ENCODE measurements around the gene KHK.
"Not testable (repeated sequence)": the region's sequence is repeated elsewhere in the genome, so short reads cannot be mapped to it uniquely, and the experiment has no call there.

KHK gene

DNA sequence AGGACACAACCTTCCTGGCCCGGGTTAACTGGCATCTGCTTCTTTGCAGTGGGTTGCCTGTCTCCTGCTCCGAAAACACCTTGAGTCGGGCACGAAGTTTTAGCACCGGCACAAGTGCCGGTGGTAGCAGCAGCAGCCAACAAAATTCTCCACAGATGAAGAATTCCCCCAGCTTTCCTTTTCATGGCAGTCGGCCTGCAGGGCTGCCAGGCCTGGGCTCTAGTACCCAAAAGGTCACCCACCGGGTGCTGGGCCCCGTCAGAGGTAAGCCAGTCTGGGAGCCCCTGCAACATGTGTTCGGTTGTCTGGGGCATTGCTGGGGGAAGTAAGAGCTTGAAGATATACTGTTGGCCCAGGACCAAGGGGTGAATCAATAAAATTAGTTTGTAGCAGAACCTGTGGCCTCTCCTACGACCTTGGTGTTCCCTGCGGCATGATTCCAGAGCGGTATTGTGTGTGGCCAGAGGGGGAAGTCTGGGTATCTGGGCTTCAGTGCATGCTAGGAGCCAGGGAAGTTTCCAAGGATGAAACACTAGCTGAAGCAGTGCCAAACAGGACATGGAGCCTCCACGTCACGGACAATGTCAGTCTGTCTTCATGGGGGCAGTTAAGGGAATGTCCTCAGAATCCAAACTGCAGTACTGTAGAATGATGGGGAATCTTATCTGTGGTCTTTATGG, 27.3 kb upstream of the KHK start:
- in situ Hi-C loops (cut with MboI; ENCODE audit: low sequenced_read_pairs), result no loop called here

DNA sequence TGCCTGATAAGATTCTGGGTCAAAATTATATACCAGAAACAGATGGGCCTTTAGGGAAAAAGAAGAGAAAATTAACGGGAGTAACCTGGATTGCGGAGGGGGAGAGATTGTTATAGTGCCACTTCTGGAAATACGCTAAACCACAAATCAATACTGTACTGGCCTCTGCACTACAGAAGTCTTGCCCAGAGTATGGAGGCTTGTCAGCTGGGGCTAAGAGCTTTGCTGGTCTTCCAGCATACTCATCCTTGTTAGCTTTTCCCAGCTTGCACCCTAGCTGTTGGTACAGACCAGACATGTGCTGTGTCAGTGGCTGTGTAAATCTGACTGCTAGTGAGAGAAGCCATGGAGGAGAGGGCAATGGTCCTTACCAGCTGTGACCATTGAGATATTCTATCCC, 26.2 kb upstream of the KHK start:
- in situ Hi-C loops (cut with MboI; ENCODE audit: low sequenced_read_pairs), result no loop called here

DNA sequence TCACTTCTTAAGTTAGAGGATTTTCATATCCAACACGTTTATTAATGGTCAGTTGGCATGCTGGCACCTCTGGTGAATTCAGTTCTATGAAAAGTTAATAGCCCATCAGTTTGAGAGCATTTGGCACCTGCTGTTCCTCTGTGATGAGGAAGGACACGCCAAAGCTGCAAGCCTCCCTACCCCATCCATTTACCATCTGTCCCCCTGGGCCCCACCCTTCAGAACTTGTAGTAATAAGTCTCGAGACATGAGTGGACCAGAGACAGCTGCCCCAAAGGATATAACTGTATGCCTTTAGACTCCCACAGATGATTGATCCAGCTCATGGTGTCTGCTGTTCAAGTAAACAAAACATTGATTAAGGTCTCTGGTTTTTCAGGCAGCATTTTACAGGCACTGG, 21.4 kb upstream of the KHK start:
- in situ Hi-C loops (cut with MboI; ENCODE audit: low sequenced_read_pairs), result no loop called here

DNA sequence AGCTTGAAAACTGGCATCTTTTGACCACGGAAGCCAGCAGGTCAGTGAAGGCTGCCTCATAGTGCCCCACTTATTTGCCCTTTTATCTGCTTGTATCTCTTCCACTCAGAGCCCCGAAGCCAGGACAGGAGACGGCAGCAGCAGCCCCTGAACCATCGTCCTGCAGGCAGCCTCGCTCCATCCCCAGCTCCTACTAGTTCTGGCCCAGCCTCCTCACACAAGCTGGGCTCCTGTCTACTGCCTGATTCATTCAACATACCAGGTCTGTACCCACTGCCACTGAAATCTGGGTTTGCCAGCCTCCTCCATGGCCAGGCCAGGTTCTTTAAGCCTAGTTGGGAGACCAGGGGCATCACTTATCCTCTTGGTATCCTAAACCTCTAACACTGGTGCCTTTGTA, 19.2 kb upstream of the KHK start:
- in situ Hi-C loops (cut with MboI; ENCODE audit: low sequenced_read_pairs), result no loop called here

DNA sequence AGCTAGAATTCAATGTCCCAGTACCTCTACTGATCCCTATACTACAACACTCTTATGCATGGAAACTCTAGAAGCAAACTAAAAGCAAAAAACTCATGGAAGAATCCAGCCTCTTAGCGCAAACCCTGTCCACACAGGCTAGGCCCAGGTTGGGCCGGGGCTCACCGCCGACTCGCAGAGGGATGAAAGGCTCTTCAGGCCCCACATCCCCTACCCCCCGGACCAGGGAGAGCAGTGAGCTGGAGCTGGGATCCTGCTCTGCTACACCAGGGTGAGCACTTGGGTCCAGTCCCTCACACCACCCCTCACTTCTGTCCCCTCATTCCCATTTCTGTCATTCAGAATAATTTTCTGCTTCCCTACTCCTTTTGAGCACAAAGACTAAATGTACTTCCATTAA, 17.1 kb upstream of the KHK start:
- in situ Hi-C loops (cut with MboI; ENCODE audit: low sequenced_read_pairs), result no loop called here

DNA sequence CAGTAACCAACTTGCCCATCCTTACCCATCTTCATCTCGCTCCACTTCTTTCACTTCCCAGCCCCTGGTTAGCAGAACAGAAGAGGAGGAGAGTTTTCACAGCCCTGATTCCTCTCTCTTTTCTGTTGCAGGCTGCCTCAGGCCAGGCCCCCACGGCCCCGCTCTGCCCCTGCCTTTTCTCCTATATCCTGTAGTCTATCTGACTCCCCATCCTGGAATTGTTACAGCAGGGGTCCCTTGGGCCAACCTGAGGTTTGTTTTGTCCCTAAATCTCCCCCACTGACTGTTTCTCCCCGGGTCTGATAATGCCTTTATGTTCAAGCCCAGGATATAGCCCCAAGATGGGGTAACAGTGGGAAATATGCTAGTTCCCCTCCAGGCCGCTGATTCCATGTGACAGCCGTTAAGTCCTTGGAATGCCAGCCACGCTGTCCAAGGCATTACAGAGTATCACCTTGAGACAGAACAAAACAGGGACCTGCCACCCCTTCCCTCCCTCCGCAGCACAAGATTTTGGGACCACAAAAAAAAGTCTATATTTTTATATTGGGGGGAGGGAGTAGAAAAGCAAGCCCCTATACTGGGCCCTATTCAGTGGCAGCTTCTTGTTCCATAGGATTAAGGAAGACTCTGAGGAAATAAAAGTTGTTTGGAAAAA, 16.5 kb upstream of the KHK start:
- in situ Hi-C loops (cut with MboI; ENCODE audit: low sequenced_read_pairs), result no loop called here

DNA sequence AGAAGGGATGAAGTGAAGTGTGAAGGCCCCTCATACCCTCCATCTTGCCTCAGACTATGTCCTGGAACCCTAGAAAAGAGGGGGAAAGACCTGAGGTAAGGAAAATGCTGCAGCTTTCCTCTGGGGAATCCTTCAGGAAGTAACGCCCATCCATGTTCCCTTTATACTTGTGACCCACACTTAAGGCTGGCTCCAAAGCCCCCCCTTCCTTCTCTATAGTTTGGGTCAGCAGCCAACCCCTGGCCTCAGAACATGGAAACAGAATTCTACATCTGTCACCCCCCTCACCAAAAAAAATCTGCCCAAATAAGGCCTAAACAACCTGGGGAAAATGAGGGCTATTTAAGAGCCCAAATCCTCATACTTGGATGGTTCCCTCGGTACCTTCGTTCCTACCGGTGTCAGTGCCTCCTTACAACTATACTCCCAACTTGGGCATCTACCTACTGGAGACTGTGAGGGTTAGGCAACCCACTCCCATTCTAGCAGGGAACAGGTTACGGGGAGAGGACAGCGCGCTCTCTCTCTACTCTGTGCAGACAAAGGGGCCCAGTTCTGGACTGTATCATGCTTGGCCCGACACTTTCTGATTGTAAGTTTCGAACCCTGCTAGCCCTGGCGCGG, 15.8 kb upstream of the KHK start:
- in situ Hi-C loops (cut with MboI; ENCODE audit: low sequenced_read_pairs), result no loop called here

DNA sequence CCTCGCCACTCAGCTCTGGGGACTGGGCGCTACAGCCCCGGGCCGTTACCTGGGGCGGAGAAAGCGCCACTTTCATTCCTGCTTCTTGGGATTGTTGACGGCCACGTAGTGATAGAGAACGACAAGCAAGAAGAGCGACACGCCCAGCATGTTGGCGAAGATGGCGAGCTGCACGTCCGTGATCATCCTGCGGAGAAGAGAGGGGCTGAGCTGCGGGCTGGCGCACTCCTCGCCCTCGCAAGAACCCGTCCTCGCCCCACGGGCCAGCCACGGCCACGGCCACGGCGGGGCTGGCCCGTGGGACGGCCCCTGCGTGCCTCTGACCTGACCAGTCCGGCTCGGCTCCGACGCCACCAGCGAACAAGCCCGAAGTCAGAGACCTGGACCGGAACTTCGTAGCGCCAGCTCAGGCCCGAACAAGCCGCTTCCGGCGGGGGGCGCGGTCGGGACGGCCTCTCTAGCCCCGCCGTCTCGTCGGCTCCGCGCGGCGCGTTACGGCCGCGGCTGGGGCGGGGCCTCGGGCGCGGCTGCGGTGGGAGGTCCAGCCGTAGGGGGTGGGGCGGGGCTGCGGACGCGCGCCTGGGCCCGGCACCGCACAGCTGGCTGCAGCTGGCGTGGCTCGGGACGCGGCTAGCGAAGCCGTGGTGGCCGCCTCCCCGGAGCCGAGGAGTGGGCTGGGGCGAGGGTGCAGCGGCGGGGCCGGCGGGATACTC, 15.1 kb upstream of the KHK start, which contains the start of gene OST4:
TSS of gene OST4 (minus strand) at position 378 of the 713 bp plus-strand sequence.
- in situ Hi-C loops (cut with MboI; ENCODE audit: low sequenced_read_pairs), result no loop called here

DNA sequence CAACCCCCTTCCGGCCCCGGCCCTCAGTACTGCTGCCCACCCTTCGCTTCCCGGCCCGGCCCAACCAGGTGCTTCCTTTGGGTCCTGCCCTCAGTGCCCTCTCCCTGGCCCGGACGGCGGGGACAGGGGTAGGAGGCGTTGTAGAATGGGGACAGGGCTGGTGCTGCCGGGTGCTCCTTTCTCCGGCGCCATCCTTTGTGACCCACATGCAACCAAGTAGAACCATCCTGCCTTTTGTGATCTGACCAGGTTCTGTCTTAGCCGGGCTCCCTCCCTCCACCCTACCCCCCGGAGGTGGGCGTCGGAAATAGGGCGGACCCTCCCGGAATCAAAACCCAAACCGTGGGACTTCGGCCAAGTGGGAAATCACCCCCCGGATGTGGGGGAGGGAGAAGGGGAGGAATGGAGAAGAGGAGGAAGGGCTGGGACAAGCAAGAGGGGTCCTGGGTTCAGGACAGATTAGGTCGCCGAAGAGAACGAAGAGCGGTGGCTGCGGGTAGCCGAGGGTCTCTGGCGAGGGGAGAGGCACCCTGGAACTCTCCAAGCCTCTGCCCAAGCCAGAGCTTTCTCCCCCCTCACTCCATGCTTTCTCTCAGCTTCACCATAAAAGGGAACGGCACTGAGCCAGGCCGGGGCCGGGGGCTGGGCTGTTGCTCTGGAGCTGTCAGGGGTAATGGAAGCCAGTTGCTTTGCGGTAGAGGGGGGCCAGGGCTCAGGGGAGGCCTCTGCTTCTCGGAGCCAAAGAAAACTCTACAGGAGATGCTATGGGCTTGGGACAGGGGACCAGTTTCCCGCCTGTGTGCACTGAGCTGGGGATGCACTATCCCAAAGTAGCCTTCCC, 14.4 kb upstream of the KHK start:
- in situ Hi-C loops (cut with MboI; ENCODE audit: low sequenced_read_pairs), result no loop called here

DNA sequence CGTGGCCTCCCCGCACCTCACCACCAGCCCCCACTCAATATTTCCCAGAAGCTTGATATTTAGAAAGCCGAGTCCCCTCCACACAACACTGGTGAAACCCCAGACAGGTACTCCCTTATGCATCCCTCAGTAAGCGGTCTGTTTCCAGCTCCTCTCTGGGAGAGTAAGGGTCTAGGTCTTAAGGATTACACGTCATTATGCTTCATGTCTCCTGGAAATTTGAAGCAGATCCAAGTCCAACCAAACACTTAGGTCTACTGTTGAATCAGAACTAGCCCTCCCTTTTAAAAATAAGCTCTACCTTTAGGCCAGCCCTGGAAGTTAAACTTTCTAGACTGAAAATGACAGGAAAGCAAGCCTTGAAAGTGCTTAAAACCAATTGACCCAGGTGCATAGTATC, 13.7 kb upstream of the KHK start:
- in situ Hi-C loops (cut with MboI; ENCODE audit: low sequenced_read_pairs), result no loop called here

DNA sequence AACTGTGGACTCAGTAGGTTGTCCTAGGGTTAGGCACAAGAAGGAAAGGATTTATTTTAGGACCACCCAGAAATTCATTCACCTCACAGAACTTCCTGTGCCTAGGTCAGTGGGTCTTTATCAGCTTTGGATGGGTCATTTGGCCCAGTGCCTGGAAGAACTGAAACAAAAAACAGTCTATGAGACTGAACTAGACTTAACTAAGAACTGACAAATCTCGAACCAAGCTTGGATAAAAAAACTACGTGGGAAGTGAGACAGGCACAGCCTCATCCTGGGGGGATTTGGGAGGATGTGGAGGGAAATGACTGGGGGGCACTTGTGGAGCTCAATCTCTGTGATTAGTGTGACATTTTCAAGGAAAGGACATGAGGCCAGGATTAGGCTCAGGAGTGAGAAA, 12.8 kb upstream of the KHK start:
- in situ Hi-C loops (cut with MboI; ENCODE audit: low sequenced_read_pairs), result no loop called here

DNA sequence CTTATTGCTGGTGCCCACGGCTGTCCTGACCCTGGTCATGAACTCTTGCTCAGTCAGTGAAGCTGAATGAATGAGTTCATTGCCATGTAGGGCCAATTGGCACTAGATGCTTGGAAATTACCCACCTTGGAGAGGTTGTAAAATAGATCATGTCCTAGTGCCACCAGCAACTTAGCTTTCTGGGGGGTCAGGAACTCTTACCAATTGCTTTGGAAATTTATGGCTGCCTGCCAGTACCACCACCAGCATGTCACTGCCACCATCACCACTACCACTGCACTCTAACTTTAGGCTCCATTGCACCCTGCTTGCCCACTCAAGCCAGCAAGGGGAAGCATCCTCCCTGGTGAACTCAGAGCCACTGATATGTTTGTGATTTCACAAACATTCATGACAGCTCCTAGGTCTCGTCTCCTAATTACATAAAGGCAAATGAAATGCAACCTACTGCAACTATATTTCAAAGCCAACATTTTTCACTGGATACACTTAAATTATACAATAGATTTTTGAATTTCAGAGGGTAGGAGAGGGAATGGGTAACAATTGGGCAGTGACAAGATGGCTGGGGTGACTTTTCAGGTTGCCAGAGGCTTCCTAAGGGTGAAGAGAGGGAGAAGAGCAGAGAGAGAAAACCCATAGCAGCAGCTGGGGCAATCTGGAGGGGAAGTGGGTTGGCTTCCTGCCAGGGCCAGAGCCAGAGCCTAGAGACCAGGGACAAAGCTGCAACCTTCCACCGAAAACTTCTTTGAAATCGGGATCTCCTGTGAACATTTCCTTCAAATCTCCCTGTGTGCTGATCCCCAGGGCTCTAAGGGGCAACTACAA, 11.6 kb upstream of the KHK start:
- in situ Hi-C loops (cut with MboI; ENCODE audit: low sequenced_read_pairs), result no loop called here

DNA sequence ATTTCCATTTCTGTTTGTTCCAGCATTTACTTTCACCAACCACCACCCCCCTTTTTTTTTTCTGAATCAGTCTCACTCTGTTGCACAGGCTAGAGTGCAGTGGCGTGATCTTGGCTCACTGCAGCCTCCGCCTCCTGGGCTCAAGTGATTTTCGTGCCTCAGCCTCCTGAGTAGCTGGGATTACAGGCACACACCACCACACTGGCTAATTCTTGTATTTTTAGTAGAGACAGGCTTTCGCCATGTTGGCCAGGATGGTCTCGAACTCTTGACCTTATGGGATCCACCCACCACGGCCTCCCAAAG, 11.1 kb upstream of the KHK start:
- in situ Hi-C loops (cut with MboI; ENCODE audit: low sequenced_read_pairs), result not testable (repeated sequence)

DNA sequence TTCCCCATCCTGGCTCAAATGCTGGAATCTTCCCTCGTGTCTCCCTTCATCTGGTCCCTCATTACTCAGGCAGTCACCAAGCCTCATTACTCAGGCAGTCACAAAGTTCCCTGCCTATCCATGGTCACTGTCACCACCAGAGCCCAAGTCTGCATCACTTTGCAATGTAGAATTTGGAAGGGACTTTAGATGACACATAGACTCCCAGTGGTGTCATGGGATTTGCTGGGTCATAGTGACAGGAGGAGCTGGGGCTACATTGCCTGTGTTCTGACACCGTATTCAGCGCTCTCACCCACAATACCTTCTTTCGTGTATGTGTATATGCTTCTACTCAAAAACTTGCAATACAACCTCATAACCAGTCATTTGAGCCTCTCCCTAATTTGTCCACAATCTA, 10.2 kb upstream of the KHK start:
- in situ Hi-C loops (cut with MboI; ENCODE audit: low sequenced_read_pairs), result no loop called here

DNA sequence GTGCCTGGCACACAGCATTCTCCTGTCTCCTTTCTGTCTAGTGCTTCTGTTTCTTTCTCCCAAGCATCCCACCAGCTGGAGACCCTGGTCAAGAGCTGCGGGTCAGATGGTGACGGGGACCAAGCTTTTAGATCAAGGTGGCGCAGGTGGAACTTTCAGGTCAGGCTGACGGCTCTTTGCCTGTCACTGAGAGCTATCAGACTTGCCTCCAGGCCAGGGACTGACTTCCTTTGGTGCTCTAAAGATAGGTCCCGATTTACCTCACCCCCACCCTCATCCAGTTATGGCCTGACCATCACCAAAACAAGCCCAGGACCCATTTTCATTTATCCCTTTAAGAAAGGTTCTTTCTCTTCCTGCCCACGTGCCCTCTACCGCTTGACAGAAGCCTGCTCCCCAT, 9.3 kb upstream of the KHK start:
- in situ Hi-C loops (cut with MboI; ENCODE audit: low sequenced_read_pairs), result no loop called here

DNA sequence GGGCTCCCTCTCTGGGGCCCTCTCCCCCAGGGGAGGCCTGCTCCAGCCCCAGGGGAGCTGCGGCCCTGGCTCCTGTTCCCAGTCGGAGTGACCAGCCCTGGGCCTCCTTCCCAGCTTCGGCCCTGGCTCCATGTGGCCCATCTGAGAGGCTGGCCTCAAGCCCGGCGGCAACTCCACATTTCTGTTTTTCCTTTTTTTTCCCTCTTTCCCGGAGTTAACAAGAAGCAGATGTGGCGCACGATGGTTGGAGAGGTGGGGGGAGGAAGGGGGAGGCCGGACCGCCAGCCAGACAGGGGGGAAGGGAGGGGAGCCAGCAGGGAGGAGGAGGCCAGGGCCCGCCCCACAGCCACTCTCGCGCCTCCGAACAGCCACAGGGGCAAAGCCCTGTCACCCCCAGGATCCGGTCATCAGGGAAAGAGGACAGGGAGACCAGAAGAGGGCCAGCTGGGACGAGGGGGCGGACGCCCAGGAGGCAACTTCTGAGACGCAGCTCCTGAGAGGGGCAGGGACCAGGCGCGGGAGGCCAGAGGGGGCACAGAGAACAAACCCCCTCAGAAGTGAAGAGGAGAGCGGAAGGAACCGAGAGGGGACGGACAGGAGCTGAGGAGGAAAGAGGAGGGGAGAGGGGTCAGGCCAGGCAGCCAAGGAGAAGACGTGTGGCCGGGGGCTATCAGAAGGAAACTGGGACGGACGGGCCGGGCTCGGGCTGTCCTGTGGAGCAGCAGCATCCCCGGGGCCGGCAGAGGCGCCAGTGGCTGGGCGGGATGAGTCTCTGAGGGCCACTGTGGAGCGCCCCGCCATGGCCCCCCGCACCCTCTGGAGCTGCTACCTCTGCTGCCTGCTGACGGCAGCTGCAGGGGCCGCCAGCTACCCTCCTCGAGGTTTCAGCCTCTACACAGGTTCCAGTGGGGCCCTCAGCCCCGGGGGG, 8.0 kb upstream of the KHK start, which contains the start of gene EMILIN1:
TSS of gene EMILIN1 (plus strand) at position 349 of the 928 bp plus-strand sequence. CDS start at position 800, 451 bp downstream.
- in situ Hi-C loops (cut with MboI; ENCODE audit: low sequenced_read_pairs), result no loop called here

DNA sequence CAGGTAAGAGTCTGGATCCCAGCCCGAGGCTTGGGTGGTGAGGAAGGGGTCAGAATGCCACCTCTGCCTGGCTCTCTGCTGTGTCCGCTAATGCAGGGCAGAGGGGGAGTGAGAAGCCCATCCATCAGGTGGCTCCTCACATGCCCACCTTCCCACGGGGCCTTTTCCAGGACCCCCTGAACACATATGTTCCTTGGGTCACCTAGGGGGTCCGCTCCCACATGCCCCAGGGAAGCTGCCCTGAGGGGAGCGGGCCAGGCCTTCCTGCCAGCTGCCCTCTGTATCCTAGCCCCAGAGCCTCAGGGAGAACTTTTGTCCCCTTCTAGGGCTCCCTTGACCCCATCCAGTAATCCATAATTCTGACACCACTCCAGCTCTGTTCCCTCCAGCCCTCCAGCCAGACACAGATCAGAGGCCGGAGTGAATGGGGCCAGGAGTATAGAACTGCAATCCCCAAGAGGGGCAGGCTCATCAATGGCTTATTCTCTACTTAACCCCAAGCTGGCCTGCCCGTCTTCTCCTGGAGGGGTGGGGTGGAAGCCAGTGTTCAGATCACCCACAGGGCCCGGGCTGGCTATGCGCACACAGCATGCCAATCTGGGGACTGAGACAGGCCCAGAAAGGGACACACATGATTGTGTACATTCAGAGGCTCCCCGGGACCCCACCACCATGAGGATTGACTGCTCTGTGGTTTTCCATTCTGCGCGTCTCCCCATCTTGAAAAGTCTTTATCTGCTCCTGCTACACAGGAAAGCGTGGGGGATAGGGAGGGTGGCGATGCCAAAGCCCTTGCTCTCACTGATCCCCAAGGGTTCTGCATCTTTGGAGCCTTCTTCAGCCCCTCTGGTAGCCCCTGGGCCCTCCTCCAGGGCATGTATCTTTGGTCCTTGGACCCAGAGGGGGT, 7.1 kb upstream of the KHK start:
- in situ Hi-C loops (cut with MboI; ENCODE audit: low sequenced_read_pairs), result no loop called here

DNA sequence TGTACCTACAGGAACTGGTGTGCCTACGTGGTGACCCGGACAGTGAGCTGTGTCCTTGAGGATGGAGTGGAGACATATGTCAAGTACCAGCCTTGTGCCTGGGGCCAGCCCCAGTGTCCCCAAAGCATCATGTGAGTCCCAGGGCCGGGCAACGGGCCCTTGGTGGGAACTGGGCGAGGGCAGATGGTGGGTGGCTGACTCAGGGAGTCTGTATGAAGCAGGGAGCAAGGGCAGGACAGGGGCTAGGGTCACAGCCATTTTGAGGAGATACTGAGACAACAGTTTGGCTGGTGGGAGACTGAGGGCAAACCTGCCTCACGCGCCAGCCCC, 6.5 kb upstream of the KHK start:
- in situ Hi-C loops (cut with MboI; ENCODE audit: low sequenced_read_pairs), result no loop called here

Measured in HL-60/S4 treated with phorbol 12-myristate 13-acetate at 8.2 ng/mL for 4 days and 3 days (cell line).